Middle frontal gyrus (tissue), 1 donor: Measurements from ENCODE around the gene RANBP3L.

ENCODE experiments used
- DNase-seq: peaks from one replicate; pipeline ENCODE4 v3.0.0-alpha.2; 2015; ENCODE audit warnings: low spot score; ENCODE audit errors: extremely low spot score

RANBP3L gene

GRCh38 chr5:36244076-36244475 lies 57.6 kb downstream of the RANBP3L start:
- no peak for DNase-seq

GRCh38 chr5:36243653-36244052 lies 58.0 kb downstream of the RANBP3L start:
- no peak for DNase-seq

- no peak for DNase-seq
These were observed 58.9 kb downstream of the RANBP3L start for GRCh38 chr5:36242534-36243485.

DNA sequence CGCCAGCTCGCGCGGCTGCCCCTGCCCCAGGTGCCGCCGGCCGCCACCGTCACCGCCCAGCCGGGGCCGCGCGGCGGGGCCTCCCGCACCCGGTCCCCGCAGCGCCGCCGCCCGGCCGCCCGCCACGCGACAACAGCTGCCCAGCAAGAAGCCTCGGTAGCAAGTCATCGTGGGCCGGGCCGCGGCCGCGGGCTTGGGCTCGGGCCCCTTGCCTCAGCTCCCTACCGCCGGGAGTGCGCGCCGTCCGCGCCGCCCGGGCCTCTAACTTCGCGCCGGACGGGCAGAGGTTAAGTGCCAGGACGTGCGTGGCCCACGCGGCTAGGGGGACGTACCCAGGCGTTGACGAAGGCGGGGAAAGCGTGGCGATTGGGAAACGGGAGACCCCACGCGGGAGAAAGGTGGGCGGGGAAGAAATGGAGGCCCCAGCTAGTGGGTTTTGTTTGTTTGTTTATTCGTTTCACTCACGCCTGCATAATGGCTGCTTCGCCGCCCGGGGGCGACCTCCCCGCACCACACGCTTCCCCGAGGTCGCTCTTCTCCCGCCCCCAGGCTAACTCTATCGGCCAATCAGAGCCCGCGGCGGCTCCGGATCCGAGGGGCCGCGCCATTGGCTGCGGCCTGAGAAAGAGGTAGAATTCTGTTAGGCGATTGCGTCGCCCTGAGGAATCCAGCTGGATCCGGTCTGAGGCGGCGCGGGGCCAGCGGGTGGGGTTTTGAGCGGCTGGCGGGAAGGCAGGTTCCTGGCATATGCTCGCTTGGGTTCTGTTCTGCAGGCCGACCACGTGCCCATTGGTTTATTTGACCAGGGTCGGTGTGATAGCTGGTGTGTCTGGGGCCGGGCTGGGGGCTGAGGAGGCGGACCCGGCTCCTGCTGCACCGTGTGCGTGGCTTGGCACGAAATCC lies 59.8 kb downstream of the RANBP3L start, which contains the start of gene NADK2:
TSS of gene NADK2 (minus strand) at position 295 of the 903 bp plus-strand sequence. CDS start at position 168, 127 bp downstream.
- peak; percentile 95 for DNase-seq

- no peak for DNase-seq
These were observed 60.7 kb downstream of the RANBP3L start for GRCh38 chr5:36240779-36241630.

DNA sequence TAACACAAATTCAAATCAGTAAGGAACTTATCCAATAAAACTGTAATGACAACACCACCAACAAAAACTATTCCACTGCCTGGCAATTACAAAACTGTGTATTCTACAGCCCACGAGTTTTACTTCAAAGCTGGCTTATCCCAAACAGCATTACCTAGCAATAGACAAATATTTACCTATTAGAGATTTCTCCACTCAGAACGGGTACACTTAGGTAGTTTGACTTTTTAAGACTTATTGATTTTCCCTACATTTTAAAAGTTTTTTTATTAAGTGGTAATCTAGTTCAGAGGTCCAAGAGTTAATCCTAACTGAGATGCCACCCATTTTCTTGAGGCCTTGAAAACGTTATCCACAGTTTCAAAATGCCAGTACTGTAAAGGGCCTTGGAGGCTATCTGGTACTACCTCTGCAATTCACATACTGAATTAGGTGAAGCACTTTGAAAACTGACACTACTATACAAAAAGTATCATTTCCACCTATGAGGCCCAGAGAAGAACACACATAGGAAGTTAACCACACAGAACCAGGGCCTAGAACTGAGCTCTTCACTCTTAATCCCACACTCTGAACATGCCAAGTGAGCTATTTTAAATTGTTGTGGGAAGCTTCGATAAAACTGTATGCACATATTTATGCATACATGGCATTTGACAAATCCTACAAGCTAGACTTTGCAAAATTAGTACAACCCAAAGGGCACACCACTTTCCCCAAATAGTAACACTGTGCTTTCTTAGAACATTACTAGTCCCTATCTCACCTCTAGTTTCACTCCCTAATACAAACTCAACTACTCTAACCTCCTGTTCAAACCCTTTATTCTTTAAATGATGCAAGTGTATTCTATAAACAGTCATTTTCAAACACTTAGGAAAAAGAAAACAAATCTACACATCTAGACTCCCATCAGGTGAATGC lies 62.1 kb downstream of the RANBP3L start:
- DNase-seq: no peak

GRCh38 chr5:36238502-36239295 lies 63.0 kb downstream of the RANBP3L start:
- no peak for DNase-seq

DNA sequence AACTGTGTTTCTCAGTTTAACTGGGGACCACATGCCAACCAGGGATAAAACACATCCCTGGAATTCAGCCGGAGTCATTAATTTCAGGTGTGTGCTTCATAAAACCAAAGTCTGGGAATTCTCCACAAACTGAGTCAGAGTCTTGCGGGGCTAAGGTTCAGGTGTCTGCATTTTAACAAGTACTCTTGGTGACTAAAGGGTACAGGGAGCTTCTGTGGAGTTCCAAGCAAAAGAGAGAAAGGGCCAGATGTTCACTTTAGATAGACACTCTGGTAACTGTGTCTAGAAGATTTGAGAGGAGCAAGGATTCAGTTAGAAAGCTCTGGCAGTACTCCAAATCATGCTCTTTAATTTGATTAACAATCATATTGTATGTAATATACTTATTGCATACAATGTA lies 64.0 kb downstream of the RANBP3L start:
- no peak for DNase-seq

DNA sequence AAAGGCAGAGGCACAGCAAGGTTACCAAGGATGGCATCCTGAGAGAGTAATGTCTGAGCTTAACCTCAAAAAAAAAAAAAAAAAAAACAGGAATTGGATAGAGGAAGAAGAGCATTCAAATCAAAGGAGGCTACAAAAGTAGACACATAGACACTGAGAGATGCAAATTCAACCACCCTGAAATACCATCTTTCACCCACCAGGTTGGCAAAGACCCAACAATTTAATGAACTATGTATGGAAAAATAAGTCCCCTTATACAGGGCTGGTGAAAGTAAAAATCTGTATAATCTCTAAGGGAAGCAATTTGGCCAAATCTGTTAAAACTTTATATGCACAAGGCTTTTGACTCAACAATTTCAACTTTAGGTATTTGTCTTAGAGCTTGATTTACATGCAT lies 64.9 kb downstream of the RANBP3L start:
- DNase-seq: no peak

DNA sequence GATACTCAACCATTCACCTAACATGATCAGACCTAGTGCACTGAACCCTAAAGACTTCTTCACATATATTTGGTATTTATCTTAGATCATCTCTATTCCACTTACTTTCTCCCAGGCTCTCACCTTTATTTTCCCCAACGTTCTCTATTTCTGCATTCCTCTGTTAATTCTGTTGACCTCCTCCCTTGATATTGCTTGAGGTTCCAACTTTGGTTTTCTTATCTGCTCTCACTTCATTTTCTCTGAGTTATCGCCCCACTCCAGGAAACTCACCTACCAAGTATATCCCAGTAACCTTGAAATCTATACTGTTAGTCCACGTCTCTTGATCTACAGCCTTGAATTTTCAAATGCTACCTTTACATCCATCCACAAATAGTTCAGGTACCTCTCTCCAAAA lies 69.2 kb downstream of the RANBP3L start:
- no peak for DNase-seq

DNA sequence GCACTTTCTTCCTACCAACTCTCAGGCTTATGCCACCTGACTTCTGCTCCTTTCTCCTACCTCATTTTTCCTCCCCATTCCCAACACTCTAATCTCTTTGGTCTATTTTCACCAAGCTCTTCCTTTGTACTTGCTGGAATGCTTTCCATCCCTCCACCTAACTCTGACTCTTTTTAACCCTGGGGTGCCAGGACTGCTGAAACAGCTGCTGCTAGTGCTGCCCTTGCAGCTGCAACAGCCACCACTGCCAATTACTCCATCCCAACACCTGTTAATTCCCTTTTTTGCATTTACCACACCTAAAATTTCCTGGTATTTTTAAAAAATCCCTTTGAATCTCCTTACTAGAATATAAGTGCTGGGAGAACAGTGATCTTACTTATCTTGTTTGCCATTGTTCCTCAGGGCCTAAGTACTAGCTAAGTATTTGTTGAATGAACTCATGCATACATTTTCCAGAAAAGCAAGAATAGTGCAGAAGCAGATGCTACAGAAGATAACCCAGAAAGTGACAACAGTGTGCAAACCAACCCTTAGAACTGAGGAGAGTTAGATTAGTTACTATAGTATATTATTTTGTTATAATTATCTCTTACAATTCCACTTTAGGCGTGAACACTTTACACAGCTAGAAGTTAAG lies 71.4 kb downstream of the RANBP3L start:
- DNase-seq: no peak

GRCh38 chr5:36228505-36228904 lies 73.2 kb downstream of the RANBP3L start:
- no peak for DNase-seq

- no peak for DNase-seq
These were observed 74.7 kb downstream of the RANBP3L start for GRCh38 chr5:36227046-36227445.

DNA sequence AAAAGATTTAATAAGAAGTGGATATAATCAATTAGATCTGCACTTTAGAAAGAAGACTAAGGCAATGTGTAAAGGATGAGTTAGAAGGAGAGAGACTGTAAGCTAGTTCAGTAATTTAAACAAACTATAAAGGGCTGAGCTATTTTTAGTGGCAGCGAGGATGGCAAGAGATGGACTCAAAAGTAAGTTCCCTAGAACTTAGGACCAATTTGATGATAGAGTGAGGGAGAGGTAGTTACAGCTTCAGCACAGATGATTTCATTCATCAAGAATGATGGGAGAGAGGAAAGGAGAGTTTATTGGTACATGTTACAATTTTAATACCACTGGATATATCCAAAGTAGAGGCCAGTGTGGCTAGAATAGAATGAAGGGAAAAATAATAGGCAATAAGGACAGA lies 79.1 kb downstream of the RANBP3L start:
- no peak for DNase-seq

- no peak for DNase-seq
These were observed 83.7 kb downstream of the RANBP3L start for GRCh38 chr5:36217988-36218387.

GRCh38 chr5:36217567-36217966 lies 84.1 kb downstream of the RANBP3L start:
- no peak for DNase-seq

DNA sequence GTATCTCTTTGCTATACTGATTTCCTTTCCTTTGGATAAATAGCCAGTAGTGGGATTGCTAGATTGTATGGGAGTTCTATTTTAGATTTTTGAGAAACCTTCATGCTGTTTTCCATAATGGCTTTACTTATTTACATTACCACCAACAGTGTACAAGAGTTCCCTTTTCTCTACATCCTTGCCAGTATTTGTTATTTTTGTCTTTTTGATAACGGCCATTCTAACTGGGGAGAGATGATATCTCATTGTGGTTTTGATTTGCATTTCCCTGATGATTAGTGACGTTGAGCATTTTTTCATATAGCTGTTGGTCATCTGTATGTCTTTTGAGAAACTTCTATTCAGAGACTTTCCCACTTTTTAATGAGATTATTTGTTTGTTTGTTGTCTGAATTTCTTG lies 85.8 kb downstream of the RANBP3L start:
- DNase-seq: no peak

- DNase-seq: no peak
These were observed 87.3 kb downstream of the RANBP3L start for GRCh38 chr5:36214436-36214835.

DNA sequence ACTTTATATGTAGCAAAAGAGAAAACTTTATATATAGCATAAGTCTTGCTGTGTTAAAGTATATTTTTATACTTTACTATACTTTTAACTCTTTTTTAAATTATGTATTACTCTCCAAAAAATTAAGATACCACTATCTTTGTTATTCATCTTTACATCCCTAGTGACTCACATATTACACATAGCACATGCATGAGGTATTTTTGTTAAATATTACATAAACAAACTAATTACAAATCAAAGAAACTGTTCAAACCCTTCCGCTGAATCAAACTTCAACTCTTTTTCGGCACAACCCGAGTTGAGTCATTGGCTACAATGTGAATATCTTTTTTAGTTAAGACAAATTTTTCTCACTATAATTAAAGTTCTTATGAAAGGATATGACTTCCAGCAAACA lies 92.0 kb downstream of the RANBP3L start:
- no peak for DNase-seq
